ENCODE measurements around the gene BPGM.

Gene BPGM

DNA sequence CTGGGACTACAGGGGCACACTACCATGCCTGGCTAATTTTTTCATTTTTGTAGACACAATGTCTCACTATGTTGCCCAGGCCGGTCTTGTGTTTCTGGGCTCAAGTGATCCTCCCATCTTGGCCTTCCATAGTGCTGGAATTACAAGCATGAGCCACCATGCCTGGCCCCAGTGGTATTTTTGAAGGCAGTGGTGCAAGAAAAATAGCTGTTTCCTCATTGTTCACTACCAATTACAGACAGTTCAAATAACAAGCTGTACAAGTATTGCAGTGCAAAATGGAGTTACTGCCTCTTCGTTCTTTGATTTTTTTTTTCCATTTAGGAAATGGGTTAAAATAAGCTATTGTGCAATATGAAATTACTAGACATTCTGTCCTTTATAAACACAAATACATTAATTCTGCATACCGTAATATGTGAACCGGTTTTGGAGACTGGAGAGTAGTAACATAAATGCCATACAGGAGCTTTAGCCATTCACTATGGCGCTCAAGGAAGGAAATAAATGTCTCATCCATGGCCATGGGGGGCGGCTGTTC is 35.0 kb upstream of the BPGM start:
- TF ChIP-seq, protein P1, sequence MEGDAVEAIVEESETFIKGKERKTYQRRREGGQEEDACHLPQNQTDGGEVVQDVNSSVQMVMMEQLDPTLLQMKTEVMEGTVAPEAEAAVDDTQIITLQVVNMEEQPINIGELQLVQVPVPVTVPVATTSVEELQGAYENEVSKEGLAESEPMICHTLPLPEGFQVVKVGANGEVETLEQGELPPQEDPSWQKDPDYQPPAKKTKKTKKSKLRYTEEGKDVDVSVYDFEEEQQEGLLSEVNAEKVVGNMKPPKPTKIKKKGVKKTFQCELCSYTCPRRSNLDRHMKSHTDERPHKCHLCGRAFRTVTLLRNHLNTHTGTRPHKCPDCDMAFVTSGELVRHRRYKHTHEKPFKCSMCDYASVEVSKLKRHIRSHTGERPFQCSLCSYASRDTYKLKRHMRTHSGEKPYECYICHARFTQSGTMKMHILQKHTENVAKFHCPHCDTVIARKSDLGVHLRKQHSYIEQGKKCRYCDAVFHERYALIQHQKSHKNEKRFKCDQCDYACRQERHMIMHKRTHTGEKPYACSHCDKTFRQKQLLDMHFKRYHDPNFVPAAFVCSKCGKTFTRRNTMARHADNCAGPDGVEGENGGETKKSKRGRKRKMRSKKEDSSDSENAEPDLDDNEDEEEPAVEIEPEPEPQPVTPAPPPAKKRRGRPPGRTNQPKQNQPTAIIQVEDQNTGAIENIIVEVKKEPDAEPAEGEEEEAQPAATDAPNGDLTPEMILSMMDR (IDR thresholded peaks at IDR 0.05; ENCODE audit: insufficient read depth, low read length, missing control alignments), result no peak
- no peak for DNase-seq (ENCODE audit: low read depth, low spot score)
- no peak overlapping the region for H3K4me3 ChIP-seq (ENCODE audit: low read depth, low read length)
- POLR2A ChIA-PET, result no interaction called here
- CTCF ChIA-PET, result interaction anchor here (0.8 to 9.6 kb wide), 8 partner anchors 9 to 180 kb away, joined by 3 to 155 read pairs (median 4); no protein-coding TSS in a partner anchor

DNA sequence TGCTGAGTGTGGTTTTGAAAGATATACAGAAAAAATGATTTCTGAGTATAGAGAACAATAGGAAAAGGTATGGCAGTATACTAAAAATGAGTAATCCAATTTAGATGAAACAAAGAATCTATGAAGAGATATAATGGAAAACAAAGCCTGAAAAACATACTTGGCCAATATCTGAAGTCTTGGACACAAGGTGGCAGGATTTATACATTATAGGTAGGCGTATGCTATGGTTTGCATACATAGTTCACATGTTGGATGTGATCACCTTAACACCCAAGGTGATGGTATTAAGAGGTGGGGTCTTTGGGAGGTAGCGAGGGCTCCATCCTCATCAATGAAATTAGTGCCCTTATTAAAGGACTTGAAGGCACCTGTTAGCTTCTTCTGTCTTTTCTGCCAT is 34.5 kb upstream of the BPGM start:
- no peak overlapping the region for H3K4me3 ChIP-seq (ENCODE audit: low read depth, low read length)
- no peak for DNase-seq (ENCODE audit: low read depth, low spot score)
- POLR2A ChIA-PET, result no interaction called here
- CTCF ChIA-PET, result interaction anchor here (0.8 to 9.6 kb wide), 8 partner anchors 10 to 180 kb away, joined by 3 to 155 read pairs (median 4); no protein-coding TSS in a partner anchor
- TF ChIP-seq, protein P1 (IDR thresholded peaks at IDR 0.05; ENCODE audit: insufficient read depth, low read length, missing control alignments), result no peak

DNA sequence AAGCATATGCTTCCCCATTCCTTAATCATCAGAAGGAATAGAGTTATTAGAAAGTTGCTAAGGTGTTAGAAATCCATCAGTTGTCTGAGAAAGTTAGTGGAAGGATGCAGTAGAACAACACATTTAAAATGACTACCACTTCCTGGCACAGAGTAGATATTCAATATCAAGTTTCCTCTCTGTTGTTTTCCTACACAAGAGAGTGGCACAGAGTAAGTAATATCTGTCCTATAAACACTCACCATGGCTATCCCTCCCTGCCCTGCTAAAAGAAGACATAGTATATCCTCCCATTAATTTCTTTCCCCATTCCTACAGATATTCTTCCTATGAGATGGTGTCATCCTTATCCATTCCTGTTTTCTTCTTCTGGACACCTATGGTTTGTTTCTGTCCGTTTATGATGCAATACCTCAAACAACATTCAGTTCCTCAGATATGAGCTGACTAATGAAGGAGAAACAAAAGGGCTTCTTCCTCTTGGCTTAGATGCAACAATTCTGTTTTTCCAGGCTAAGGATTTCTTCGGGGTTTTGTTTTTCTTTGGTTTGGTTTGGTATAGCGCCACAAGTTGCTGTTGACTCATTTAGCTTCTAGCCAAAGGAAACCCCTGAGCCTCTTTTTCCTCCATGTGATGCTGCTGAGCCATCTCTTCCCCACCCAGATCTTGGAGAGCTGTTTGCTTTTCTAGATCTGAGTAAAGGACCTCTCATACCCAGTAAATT is 32.9 kb upstream of the BPGM start:
- no peak overlapping the region for H3K4me3 ChIP-seq (ENCODE audit: low read depth, low read length)
- POLR2A ChIA-PET, result interaction anchor here (0.7 to 0.8 kb wide), 3 partner anchors 12 to 51 kb away, joined by 3 to 4 read pairs (median 3); no protein-coding TSS in a partner anchor
- CTCF ChIA-PET, result interaction anchor here (0.6 to 9.6 kb wide), 9 partner anchors 8 to 182 kb away, joined by 3 to 155 read pairs (median 4); no protein-coding TSS in a partner anchor
- DNase-seq (ENCODE audit: low read depth, low spot score), result peak; percentile 94
- TF ChIP-seq, protein P1 (IDR thresholded peaks at IDR 0.05; ENCODE audit: insufficient read depth, low read length, missing control alignments), result no peak

DNA sequence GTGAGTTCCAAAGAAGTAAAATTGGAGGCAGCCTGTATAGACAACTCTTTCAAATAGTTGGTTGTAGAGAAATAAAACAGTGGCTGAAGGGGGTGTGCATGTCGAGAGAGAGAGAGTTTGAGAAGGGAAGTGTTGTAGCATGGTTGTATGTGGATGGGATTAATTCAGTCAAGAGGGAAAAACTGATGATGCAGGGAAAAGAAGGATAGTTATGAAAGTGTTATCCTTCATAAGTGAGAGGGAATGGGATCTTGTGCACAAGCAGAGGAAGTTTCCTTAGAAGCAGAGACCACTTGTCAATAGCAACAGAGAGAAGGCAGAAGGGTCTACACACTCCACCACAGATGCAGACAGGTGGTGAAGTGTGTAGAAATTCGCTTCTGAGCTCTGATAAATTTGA is 30.0 kb upstream of the BPGM start:
- TF ChIP-seq, protein P1 (IDR thresholded peaks at IDR 0.05; ENCODE audit: insufficient read depth, low read length, missing control alignments), result no peak
- H3K4me3 ChIP-seq (ENCODE audit: low read depth, low read length), result no peak overlapping the region
- CTCF ChIA-PET, result interaction anchor here (7.3 kb wide), 1 partner anchor 9 kb away, joined by 56 read pairs; no protein-coding TSS in a partner anchor
- POLR2A ChIA-PET, result no interaction called here
- no peak for DNase-seq (ENCODE audit: low read depth, low spot score)

DNA sequence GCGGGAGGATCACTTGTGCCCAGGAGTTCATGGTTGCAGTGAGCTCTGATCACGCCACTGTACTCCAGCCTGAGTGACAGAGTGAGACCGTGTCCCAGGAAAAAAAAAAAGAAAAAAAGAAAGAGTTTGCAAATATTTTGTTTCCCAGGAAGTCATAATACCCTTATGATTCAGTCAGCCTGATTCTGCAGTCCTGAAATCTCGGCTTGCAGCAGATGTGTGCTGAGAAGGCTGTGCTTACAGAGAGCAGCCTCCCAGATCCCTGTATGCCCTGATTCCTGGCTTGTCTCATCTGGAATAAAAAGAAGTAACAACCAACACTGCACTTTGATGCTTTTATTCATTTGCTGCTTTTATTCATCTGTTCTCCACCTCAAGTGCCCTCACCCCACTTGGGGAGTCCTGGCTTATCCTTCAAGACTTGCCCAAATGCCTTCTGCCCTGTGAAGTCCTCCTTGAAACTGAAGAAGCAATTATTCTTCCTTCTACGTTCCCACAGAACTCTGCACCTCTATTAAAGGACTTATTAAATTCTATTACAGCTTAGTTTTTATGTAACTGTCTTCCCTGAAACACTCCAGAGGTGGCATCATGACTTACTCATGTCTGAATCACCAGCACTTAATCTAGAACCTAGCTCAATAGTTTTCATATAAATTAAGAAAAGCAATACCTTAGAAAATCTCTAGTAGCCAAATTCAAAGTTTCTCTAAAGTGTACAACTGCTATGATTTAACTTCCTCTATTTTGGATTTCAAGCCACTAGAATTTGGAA is 27.7 kb upstream of the BPGM start:
- POLR2A ChIA-PET, result interaction anchor here (0.8 to 1.2 kb wide), 3 partner anchors 15 to 41 kb away, joined by 3 to 6 read pairs (median 3); partner anchors contain the start of gene BPGM
- CTCF ChIA-PET, result interaction anchor here (0.9 to 7.3 kb wide), 7 partner anchors 9 to 105 kb away, joined by 3 to 56 read pairs (median 7); no protein-coding TSS in a partner anchor
- TF ChIP-seq, protein P1 (IDR thresholded peaks at IDR 0.05; ENCODE audit: insufficient read depth, low read length, missing control alignments), result no peak
- DNase-seq (ENCODE audit: low read depth, low spot score), result no peak
- H3K4me3 ChIP-seq (ENCODE audit: low read depth, low read length), result no peak overlapping the region
